ENCODE data around the gene NFIA. TPM values are rescaled to one million over a fixed set of nuclear protein-coding genes. Genes with fewer than 3 reads are reported as not detected.

Gene NFIA
- total RNA-seq, 1 experiment from 2014 or later = 12.3 TPM

DNA sequence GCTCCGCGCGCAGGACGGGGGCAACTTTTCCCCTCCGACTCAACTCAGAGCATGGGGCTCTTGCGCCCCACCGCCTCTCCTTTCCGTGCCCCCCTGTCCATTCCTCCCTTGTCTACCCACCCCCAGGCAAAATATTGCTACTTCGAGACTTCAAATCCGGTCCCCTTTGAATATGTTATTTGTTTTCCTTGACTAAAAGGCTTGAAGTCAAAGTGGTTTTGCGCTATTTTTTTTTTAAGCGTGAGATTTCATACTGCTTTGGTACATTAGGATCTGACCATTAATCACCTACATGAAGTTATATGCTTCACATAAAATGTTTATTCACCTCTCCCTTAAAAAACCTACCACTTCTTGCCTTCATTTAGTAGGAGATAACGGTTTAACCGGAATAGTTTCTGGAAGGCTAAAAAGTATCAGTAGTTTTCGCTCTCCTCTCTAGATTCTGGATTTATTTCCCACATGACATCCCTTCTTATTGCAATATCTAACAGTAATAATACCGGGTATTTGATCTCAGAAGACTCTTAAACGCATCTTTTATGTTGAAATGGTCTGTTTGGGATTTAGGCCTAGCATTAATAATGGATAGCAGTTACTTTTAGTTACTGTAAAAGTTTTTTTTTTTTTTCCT lies 1.6 kb downstream of the NFIA start:
- peak; percentile 46 for DNase-seq (ENCODE audit: low spot score)

DNA sequence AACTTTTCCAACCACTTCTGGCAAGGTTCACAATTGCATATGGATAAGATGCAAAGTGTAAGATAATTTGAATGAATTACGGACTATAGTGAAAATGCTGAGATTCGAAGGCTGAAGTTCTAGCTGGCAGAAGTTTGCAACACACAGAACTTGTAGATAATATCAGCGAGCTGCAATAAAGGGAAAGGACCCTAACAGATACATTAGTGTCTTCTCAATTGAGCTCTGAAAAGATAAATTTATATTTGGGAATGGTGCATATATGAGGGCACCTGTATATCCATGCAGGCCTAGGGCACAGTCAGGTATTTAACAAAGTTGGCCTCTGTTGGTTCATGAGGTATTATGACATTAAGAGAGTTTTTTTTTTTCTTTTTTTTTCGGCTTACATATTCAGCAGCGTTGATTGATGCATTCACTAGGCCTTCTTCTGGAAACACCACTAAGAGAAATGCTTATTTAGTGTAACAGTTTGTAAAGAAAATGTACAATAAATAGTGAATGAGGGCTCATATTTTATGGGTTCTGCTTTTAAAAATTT lies 2.2 kb downstream of the NFIA start:
- DNase-seq (ENCODE audit: low spot score) = peak; percentile 30

DNA sequence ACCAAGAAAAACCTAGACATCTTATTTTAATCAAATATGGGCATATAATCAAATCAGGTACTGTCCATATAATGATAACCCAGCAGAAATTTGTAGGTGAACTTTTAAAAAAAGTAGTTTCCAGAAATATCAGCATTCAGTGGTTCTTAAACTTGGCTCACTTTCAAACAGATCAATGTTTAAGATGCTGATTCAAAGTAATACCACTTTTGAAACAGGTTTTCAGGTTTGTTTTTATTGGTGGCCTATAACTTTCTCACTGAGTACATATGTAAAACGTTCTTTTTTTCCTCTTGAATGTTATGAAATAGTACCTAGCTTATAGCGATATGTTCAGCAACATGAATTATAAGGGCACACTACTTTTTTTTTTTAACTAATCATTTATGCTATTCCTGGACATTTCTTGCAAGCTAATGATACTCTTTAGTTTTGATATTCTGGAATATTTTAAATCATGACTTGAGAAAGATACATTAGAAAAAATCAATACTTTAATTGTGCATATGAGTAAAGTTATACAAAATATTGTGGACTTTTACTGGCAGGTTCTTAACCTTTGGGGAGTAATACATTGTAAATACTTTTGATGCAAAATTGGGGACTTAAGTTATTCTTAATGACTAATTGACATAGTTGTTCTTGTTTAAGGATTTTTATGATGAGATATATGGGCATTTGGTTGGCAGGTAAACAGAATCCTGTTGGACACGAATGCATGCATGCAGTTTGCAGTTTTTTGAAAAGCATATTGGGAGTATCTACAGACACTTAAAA lies 3.0 kb downstream of the NFIA start:
- DNase-seq (ENCODE audit: low spot score) = no peak

DNA sequence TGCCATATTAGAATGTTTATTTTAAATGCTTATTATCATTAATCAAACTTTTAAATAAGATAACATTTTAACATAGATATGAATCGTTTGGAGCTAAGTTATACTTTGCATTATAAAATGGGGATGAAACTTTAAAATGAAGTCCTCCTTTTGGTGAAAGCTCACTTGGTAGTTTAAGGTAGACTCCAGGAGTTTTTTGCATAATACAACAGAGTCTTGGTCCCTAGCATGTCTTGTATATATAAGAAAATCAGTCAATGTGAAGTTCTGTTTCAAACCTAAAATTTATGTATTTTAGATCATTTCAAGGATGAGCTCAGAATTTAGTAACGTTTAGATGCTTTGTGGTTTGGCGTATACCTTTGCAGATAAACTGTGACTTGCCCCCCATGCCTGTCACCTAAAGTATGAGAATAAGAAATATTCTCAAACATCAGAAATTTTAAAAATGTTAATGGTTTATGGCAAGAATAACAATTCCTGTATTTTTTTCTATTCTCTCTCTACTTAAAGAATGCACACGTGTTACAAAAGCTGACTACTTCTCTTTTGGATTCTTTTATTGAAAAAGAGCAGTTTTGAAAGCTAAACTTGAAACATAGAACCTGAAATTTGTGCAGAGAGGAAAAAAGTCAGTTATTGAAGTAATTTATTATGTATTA lies 3.8 kb downstream of the NFIA start:
- DNase-seq (ENCODE audit: low spot score) = no peak

DNA sequence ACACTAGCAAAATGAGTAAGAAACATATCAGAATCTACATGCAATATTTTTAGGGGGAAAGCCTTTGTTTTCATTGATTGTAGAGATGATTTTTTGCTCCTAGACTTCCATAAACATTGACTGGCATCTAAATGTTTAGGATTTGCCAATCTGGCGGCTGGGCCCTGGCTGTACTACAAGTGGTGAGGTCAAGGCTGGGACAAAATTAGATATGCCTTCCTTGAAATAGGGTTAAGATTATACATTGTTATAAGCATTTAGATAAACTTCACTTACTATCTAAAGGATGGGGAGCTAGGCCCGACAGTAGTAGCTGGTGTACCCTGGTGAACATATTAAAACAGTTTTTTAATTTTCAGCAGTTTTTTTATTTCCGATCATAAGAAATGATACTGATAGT lies 5.2 kb downstream of the NFIA start:
- DNase-seq (ENCODE audit: low spot score) = no peak

DNA sequence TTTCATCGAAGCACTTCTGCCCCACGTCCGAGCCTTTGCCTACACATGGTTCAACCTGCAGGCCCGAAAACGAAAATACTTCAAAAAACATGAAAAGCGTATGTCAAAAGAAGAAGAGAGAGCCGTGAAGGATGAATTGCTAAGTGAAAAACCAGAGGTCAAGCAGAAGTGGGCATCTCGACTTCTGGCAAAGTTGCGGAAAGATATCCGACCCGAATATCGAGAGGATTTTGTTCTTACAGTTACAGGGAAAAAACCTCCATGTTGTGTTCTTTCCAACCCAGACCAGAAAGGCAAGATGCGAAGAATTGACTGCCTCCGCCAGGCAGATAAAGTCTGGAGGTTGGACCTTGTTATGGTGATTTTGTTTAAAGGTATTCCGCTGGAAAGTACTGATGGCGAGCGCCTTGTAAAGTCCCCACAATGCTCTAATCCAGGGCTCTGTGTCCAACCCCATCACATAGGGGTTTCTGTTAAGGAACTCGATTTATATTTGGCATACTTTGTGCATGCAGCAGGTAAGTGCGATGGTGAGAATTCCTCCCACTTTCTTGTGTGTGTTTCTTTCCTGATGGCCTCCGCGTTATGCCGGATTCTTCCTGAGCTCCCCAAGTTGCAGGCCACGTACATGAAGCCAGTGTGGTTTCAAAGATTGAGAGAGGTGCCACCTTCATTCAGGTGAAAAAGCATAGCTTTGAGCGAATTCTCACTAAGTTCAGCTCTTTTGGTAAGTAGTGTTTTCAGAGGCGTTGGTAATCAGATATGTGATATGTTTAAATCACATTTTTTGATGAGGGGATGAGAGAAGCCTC lies 6.0 kb downstream of the NFIA start:
- no peak for DNase-seq (ENCODE audit: low spot score)

DNA sequence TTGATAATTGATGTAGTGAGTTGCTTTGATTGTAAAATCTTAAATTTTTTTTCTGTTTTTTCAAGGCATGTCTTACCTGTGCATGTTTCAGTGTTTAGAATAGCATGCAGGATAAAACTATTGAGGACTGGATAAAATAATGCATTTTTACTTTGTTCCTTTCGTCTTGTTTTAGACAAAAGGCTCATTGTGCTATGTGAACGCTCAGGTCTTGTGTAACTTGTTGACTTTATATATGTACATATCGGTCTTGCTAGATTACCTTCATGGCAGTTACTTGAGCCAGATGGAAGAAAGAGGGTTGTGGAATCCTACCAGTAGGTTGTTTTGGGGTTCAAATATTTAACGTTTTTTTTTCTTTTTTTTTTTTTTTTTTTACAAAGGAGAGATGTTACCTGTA lies 7.0 kb downstream of the NFIA start:
- DNase-seq (ENCODE audit: low spot score) = peak; percentile 27

DNA sequence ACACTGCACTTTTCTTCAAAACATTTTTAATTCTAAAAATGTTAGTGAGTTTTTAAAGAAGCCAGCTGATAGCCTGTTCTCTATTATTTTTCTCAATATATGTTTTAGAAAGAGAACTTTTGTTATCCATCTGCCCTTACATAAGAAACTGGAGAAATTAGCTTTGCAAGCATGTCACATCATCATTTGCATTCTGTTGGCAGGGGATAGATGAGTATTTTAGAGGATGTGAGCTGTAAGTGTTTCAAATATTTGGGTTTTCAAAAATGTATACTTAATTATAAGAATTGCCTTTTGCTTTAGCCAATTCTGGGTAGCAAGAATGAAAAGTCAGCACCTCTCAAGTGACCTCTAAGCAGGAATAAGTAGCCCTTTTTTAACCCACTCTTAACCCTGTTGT lies 7.4 kb downstream of the NFIA start:
- DNase-seq (ENCODE audit: low spot score) = no peak

DNA sequence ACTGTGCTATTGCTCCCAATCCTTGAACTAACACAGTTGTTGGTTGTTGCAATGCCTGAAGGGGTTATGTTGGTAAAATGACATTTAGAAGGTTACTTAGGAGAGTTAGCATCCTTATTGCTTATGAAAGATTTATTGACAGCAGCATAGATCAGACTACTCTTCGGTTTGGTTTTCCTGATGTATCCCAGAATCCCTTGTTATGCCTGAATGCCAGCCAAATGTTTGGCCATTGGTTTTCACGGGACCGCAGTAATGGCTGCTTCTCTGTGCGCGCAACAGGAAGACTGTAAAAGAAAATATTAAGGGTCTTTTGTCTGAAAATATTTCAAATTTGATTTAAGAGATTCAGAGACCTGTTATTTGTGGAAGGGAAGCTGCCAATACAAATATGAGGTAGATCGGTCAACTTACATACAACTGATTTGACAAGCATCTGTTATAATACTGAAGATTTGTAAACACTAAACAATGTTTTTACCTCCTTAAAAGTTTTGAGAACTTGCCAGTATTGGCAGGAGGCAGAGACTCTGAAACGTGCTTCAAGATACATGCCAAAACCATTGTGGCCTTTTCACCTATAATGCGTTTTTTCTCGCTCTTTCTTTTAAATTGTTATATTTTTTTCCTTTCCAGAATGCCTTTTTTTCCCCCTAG lies 8.3 kb downstream of the NFIA start:
- DNase-seq (ENCODE audit: low spot score) = no peak

DNA sequence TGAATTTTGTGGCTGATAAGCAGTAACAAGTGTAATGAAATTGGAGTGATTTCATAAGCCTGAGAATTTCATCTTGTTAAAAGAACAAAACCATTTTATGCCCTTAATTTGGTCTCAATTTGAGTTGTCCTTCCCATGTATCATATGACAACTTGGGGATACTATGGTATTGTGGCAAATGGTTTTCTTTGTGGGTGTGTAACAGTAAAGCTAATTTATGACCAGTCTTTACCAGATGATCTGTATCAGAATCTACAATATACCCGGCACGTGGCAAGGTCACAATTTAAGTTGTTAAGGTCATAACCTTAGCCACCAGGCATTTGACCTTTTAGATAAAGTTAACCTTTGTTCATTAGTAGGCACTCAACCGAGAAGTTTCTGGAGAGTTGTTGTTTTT lies 9.1 kb downstream of the NFIA start:
- DNase-seq (ENCODE audit: low spot score) = no peak

DNA sequence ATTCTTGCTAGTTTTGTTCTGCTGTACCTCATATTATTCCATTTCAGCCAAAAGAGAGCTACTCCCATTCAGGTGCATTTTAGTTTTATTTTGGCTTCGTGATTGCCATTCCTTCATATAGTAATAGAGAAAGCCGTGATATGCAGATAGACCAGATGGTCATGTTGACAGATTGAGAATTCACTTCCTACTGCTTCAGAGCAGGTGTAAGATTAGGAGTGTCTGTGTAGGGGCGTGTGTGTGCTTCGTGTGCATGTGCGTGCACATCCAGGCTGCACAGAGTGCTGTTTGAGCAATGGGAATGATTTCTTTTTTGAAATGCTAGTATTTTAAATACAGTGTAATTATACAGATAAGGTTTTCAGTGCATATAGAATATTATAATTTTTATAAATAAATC lies 10.3 kb downstream of the NFIA start:
- DNase-seq (ENCODE audit: low spot score) = no peak

DNA sequence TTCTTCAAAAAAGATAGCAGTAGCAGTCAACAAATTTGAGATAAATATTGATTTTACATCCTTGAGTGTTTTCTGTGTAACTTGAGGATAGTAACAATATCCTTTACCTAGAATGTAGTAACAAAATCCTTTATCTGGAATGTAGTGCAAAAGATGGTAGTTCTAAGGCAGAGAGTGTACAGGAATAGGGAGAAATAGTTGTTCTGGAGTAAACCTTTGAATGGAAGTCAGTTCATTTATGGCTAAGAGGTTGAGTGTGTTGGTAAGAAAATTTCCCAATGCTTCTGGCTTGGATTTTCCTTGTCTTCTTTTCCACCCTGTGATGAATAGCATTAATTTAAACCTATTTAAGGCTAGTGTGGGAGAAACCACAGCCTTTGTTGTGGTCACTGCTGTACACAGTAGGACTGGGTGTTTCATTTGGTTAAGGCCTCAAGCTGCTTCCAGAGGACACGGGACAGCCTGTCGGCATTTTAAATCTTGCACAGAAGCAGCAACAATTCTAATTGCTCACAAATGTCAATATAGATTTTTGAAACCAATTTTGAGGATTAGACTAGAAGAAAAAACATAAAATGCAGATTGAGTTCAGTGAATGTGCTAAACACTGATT lies 11.3 kb downstream of the NFIA start:
- DNase-seq (ENCODE audit: low spot score) = no peak

DNA sequence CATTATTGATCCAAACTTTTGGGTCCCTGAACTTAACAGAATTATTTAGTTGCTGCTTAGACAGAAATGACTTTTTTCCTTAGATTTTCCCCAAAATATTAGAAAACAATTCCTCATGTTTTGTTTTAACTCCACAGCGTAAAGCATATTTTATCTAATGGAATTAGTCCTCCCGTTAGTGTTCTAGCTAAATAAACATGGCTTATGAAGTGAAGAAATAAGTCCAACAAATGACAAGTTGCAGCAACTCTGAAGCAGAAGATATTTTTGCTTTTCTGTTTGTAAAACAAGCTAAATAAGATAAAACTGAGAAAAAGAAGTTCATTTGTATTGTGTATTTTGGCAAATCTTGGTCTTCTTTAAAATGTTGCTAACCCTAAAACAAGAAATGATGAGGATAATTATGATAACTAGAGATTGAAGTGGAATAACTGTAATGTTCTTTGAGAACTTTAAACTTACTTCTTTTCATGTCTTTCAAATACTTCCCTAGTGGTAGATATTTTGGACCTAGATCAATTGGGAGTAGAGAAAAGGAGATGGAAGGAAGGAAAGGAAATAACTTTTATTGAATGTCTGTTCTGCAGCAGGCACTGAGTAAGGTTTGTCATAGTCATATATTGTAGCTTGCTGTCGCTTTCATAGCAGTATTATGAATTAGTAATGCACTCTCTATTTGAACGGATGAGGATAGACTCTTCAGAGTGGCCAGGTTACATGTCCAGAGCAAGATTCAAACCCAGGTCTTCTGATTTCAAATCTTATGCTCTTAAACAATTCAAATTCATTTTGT lies 12.5 kb downstream of the NFIA start:
- DNase-seq (ENCODE audit: low spot score) = no peak

DNA sequence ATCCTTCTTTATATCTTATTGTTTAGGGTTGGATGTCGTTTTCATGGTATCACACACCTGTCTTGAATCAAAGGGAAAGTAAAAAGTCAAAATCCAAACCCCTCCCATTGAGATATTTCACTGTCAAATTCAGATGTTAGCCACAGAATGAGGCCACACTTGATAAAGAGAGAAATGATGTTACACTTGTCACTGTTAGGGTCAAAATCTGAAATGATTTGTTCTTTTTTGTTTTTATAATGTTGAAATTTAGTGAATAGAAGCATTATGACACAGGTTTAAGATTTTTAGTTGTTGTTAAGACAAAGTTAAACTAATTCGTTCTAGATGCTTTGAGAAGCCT lies 13.1 kb downstream of the NFIA start:
- no peak for DNase-seq (ENCODE audit: low spot score)

DNA sequence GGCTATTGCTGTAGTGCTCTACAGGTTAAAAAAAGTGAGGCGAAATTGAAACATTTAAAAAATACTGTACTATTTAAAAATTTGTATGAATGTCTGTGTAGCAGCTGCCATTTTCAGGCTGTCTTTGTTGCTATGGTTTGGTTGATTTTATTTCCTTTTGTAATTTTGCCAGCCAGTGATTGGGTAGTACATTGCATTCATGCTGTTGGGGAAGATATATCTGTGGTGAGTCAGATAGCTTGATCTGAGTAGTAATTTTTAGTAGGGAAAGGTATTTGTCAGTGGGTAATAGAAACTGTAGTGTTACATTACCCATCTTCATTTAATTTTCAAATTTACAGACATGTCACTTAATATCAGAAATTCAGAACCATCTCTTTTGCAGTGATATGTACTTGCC lies 15.0 kb downstream of the NFIA start:
- no peak for DNase-seq (ENCODE audit: low spot score)

DNA sequence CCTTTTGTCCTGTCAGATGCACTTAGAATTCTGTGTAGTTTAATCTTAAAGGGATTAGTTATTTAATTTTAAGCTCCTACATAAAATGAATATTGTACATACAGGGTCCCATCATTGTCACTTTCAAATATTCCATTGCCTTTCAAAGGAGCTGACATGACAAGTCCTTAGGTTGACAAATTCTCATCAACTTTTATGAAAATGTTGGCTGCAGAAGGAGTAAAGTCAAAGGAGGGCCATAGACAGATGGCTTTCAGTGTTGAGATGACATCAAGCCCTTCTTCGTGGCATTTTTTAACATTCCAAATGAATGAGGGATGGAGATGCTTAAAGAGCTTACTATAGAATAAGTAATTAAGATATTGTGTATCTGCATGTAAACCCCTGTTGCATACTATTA lies 15.4 kb downstream of the NFIA start:
- DNase-seq (ENCODE audit: low spot score) = no peak

DNA sequence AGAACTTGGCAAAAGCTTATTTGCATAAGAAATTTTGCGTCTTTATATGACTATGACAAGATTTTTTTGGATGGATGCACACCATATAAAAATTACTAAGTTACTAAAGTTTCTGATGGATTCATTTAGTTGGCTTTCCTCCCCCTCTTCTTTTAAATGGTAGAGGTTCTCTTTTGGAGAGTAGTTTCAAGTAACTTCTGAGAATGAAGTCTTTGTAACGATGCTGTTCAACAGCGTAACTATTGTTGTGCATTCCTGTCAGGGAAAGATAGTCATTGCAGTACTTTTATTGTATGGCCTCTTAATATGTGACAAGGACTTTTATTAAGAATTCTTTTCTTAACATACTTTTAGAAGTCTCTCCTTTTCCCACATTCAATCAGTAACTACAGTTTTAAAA lies 16.0 kb downstream of the NFIA start:
- no peak for DNase-seq (ENCODE audit: low spot score)

DNA sequence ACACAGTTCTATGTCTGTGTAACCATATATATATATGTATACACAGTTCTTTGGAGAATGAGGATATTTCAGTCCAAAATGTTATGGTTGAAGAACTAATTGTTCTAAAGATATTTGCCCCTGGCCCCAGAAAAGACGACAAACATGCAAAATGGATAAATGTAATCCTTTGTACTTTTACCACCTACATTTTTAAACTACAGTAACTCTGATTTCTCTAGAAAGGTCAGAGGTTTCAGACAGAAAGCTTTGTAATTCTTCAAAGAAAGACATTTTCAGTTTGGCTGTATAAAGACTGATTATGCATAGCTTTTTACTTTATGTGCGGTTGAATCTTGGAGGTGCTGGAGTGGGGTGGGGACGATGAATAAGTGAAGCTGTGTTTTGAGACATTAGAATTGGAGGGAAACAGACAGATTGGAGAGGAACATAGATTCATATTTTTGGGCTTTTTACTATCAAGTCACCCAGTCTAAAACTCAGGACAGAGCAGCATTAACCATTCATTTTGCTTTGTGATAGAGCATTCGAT lies 16.6 kb downstream of the NFIA start:
- DNase-seq (ENCODE audit: low spot score) = no peak

DNA sequence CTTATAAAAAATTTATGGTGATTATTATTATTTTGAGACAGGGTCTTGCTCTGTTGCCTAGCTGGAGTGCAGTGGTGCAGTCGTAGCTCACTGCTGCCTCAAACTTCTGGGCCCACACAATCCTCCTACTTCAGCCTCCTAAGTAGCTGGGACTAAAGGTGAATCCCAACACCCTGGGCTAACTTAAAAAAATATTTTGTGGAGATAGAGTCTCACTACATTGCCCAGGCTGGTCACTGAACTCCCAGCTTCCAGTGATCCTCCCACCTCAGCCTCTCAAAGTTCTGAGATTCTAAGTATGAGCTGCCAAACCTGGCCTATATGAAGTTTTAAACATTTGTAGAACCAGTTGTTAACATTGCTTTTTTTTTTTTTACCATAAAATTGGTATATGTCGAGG lies 18.2 kb downstream of the NFIA start:
- DNase-seq (ENCODE audit: low spot score) = no peak

DNA sequence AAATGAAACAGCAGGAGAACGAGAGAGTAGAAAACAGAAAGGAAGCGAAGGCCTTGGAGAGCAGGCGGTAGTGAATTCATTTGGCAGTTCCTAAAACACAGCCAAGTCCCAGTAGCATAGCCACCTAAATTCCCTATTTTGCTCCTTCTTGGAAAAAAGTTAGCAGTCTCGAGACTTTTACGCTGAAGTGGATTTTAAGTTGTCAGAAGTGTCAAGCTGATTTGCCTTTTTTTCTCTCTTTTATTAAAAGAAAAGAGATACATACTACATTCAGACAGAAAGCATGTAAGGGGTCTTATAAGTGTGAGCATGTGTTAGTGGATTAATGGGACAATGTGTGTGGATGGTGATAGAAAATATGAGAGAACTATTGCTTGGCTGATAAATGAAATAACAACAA lies 19.2 kb downstream of the NFIA start:
- DNase-seq (ENCODE audit: low spot score) = no peak
